ENCODE results near the gene STAT1. TPM values are rescaled to one million over a fixed set of nuclear protein-coding genes. Genes with fewer than 3 reads are reported as not detected.
"Not testable (repeated sequence)": the region's sequence is repeated elsewhere in the genome, so short reads cannot be mapped to it uniquely, and the experiment has no call there.

Gene STAT1
- total RNA-seq, 2 experiments from 2014 or later, result 293 to 311 TPM

- no peak for ATAC-seq
- POLR2A ChIA-PET, result interaction anchor here (0.6 to 1.4 kb wide), 7 partner anchors 8 to 217 kb away, joined by 3 to 5 read pairs (median 4); no protein-coding TSS in a partner anchor
- CTCF ChIA-PET, result interaction anchor here (1.5 to 2.1 kb wide), 3 partner anchors 18 to 185 kb away, joined by 4 to 7 read pairs (median 7); no protein-coding TSS in a partner anchor
- intact Hi-C loops (cut with micrococcal nuclease), result no loop called here
- H3K27me3 Mint-ChIP-seq, result no peaks in the 10 kb centered on the region
- H3K36me3 Mint-ChIP-seq (ENCODE audit: low read depth), result peaks cover 83% of the 10 kb centered on the region
- H3K4me3 Mint-ChIP-seq, result no peak overlapping the region
- H3K27ac Mint-ChIP-seq, result peak overlapping the region; percentile 71
- DNase-seq, result no peak
- H3K9me3 Mint-ChIP-seq, result no peaks in the 10 kb centered on the region
- peaks cover 44% of the 10 kb centered on the region for H3K4me1 Mint-ChIP-seq (ENCODE audit: low read depth)
- TF ChIP-seq CTCF (IDR thresholded peaks at IDR 0.05), result no peak
Measured at GRCh38 chr2:190965580-190966222, 48.3 kb downstream of the STAT1 start.

GRCh38 chr2:190964170-190964795 lies 49.7 kb downstream of the STAT1 start:
- Mint-ChIP-seq H3K27ac (peak overlapping the region; percentile 71), H3K4me3 (no peak overlapping the region), H3K36me3 (ENCODE audit: low read depth) (peaks cover 75% of the 10 kb centered on the region), H3K27me3 (no peaks in the 10 kb centered on the region), H3K4me1 (ENCODE audit: low read depth) (peaks cover 32% of the 10 kb centered on the region), H3K9me3 (no peaks in the 10 kb centered on the region)
- no peak for DNase-seq
- intact Hi-C loops (cut with micrococcal nuclease), result no loop called here
- ChIA-PET POLR2A (interaction anchor here (0.6 to 1.4 kb wide), 7 partner anchors 11 to 771 kb away, joined by 3 to 4 read pairs (median 3); no protein-coding TSS in a partner anchor), CTCF (interaction anchor here (0.7 to 1.2 kb wide), 5 partner anchors 8 to 38 kb away, joined by 3 read pairs; no protein-coding TSS in a partner anchor)
- no peak for TF ChIP-seq CTCF (IDR thresholded peaks at IDR 0.05)
- ATAC-seq, result no peak

GRCh38 chr2:190963088-190963487 lies 50.9 kb downstream of the STAT1 start:
- TF ChIP-seq CTCF (IDR thresholded peaks at IDR 0.05), result no peak
- ChIA-PET CTCF (interaction anchor here (0.6 to 2.1 kb wide), 5 partner anchors 9 to 113 kb away, joined by 3 to 7 read pairs (median 3); no protein-coding TSS in a partner anchor), POLR2A (interaction anchor here (0.6 to 1.4 kb wide), 7 partner anchors 11 to 50 kb away, joined by 3 to 4 read pairs (median 3); no protein-coding TSS in a partner anchor)
- intact Hi-C loops (cut with micrococcal nuclease), result no loop called here
- Mint-ChIP-seq H3K4me1 (ENCODE audit: low read depth) (peaks cover 36% of the 10 kb centered on the region), H3K9me3 (no peaks in the 10 kb centered on the region), H3K36me3 (ENCODE audit: low read depth) (peaks cover 76% of the 10 kb centered on the region), H3K27me3 (no peaks in the 10 kb centered on the region), H3K27ac (peak overlapping the region; percentile 3), H3K4me3 (no peak overlapping the region)
- no peak for DNase-seq
- ATAC-seq, result no peak

GRCh38 chr2:190961918-190962487 lies 52.0 kb downstream of the STAT1 start:
- Mint-ChIP-seq H3K9me3 (no peaks in the 10 kb centered on the region), H3K27ac (peak overlapping the region; percentile 81), H3K4me3 (no peak overlapping the region), H3K4me1 (ENCODE audit: low read depth) (peaks cover 33% of the 10 kb centered on the region), H3K36me3 (ENCODE audit: low read depth) (peaks cover 75% of the 10 kb centered on the region), H3K27me3 (no peaks in the 10 kb centered on the region)
- POLR2A ChIA-PET, result interaction anchor here (0.7 to 1.3 kb wide), 2 partner anchors 22 to 306 kb away, joined by 3 to 4 read pairs; no protein-coding TSS in a partner anchor
- no peak for DNase-seq
- ATAC-seq, result peak; percentile 33
- CTCF ChIA-PET, result interaction anchor here (1.2 to 2.1 kb wide), 2 partner anchors 14 to 112 kb away, joined by 4 to 7 read pairs; no protein-coding TSS in a partner anchor
- intact Hi-C loops (cut with micrococcal nuclease), result no loop called here
- TF ChIP-seq CTCF (IDR thresholded peaks at IDR 0.05), result no peak

- CTCF ChIA-PET, result interaction anchor here (1.4 kb wide), 1 partner anchor 15 kb away, joined by 3 read pairs; no protein-coding TSS in a partner anchor
- H3K9me3 Mint-ChIP-seq; intact Hi-C loops (cut with micrococcal nuclease): not testable (repeated sequence)
Measured at GRCh38 chr2:190961117-190961516, 52.9 kb downstream of the STAT1 start.

More at GRCh38 chr2:190961117-190961516, 52.9 kb downstream of the STAT1 start:
- POLR2A ChIA-PET, result interaction anchor here (0.7 kb wide), 1 partner anchor 305 kb away, joined by 3 read pairs; no protein-coding TSS in a partner anchor
- H3K27ac Mint-ChIP-seq, result peak overlapping the region; percentile 8
- not testable (repeated sequence) for DNase-seq, H3K4me3 Mint-ChIP-seq, H3K27me3 Mint-ChIP-seq, ATAC-seq
- H3K36me3 Mint-ChIP-seq (ENCODE audit: low read depth), result peaks cover 77% of the 10 kb centered on the region
- peaks cover 31% of the 10 kb centered on the region for H3K4me1 Mint-ChIP-seq (ENCODE audit: low read depth)

Measured in activated CD8-positive, alpha-beta T cell treated with anti-CD3 and anti-CD28 coated beads for 36 hours (primary cell).